Measurements from ENCODE around the gene HEATR5A. TPM values are rescaled to one million over a fixed set of nuclear protein-coding genes. Genes with fewer than 3 reads are reported as not detected.

The HEATR5A gene
- total and polyA plus RNA-seq, 2 of the 13 experiments (the other 11 are each of a cell fraction or from before 2014, with no cell fraction given), result 36.4 to 105 TPM

DNA sequence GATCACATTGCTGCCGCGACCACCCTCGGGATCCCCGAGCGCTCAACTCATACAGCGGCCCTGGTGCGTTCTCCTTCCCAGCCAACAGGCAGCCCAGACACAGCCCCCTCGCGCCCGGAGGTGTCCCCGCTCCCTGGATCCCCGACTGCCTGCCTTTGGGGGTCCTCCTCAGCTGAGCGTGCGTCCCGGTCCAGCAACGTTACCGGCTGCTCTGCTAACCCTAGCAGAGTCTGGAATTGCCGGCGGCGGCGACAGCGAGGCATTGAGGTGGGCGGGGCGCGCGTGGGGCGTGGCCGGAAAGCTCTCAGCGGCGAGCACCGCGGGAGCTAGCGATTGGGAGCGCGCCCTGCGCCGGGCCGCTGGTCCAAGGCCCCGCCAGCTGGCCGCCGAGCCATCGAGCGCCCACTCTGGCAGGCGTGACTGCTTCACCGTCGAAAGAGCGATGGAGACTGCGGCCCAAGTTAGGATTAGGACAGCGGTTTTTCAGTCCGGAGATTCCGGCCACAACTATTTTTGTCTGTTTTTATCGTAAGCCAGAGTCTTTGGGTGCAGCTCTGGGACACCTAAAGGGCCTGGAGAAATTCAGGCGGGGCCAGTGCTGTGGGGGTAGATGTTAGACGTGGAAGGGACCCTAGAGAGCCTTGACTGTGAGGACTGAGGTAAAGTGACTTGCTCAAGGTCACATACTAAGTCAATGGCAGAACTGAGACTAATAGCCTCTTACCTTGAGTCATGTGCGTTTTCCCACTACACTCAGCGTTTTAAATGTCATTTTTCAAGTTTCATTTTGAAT, at the start of gene HEATR5A (continued):
- TF ChIP-seq, protein P1, sequence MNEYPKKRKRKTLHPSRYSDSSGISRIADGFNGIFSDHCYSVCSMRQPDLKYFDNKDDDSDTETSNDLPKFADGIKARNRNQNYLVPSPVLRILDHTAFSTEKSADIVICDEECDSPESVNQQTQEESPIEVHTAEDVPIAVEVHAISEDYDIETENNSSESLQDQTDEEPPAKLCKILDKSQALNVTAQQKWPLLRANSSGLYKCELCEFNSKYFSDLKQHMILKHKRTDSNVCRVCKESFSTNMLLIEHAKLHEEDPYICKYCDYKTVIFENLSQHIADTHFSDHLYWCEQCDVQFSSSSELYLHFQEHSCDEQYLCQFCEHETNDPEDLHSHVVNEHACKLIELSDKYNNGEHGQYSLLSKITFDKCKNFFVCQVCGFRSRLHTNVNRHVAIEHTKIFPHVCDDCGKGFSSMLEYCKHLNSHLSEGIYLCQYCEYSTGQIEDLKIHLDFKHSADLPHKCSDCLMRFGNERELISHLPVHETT (CRISPR knock-in tag; conservative IDR thresholded peaks at IDR 0.05), result peak; percentile 97
- peak; percentile 97 for TF ChIP-seq SP5 (CRISPR knock-in tag; IDR thresholded peaks at IDR 0.05; ENCODE audit: borderline replicate concordance, low read depth)
- TF ChIP-seq, protein P2, sequence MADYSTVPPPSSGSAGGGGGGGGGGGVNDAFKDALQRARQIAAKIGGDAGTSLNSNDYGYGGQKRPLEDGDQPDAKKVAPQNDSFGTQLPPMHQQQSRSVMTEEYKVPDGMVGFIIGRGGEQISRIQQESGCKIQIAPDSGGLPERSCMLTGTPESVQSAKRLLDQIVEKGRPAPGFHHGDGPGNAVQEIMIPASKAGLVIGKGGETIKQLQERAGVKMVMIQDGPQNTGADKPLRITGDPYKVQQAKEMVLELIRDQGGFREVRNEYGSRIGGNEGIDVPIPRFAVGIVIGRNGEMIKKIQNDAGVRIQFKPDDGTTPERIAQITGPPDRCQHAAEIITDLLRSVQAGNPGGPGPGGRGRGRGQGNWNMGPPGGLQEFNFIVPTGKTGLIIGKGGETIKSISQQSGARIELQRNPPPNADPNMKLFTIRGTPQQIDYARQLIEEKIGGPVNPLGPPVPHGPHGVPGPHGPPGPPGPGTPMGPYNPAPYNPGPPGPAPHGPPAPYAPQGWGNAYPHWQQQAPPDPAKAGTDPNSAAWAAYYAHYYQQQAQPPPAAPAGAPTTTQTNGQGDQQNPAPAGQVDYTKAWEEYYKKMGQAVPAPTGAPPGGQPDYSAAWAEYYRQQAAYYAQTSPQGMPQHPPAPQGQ (CRISPR knock-in tag; IDR thresholded peaks at IDR 0.05; ENCODE audit: borderline replicate concordance), result peak; percentile 82; the same call in 1 of the 2 replicates
- peak; percentile 78; the same call in 1 of the 2 replicates for TF ChIP-seq ZNF460 (CRISPR knock-in tag; IDR thresholded peaks at IDR 0.05; ENCODE audit: borderline replicate concordance)
- TF ChIP-seq SRF (IDR thresholded peaks at IDR 0.05; ENCODE audit: low read depth, low read length), result peak; percentile 99
- TF ChIP-seq FOXA1 (IDR thresholded peaks at IDR 0.05), result no peak
- TF ChIP-seq FOXA1 (CRISPR knock-in tag; IDR thresholded peaks at IDR 0.05), result peak; percentile 54; the same call in 1 of the 2 replicates
- TF ChIP-seq ZNF709 (CRISPR knock-in tag; IDR thresholded peaks at IDR 0.05), result peak; percentile 99
- TF ChIP-seq MBD4 (IDR thresholded peaks at IDR 0.05; ENCODE audit: borderline replicate concordance, low read length), result no peak
- TF ChIP-seq, protein P3, sequence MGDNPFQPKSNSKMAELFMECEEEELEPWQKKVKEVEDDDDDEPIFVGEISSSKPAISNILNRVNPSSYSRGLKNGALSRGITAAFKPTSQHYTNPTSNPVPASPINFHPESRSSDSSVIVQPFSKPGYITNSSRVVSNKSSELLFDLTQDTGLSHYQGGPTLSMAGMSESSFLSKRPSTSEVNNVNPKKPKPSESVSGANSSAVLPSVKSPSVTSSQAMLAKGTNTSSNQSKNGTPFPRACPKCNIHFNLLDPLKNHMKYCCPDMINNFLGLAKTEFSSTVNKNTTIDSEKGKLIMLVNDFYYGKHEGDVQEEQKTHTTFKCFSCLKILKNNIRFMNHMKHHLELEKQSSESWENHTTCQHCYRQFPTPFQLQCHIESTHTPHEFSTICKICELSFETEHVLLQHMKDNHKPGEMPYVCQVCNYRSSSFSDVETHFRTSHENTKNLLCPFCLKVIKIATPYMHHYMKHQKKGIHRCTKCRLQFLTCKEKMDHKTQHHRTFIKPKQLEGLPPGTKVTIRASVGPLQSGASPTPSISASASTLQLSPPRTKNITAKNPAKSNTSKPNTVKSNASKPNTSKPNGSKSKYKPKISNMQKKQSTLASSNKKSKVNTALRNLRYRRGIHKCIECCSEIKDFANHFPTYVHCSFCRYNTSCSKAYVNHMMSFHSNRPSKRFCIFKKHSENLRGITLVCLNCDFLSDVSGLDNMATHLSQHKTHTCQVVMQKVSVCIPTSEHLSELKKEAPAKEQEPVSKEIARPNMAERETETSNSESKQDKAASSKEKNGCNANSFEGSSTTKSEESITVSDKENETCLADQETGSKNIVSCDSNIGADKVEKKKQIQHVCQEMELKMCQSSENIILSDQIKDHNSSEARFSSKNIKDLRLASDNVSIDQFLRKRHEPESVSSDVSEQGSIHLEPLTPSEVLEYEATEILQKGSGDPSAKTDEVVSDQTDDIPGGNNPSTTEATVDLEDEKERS (CRISPR knock-in tag; IDR thresholded peaks at IDR 0.05), result peak; percentile 74; the same call in 1 of the 2 replicates
- TF ChIP-seq, protein P4, sequence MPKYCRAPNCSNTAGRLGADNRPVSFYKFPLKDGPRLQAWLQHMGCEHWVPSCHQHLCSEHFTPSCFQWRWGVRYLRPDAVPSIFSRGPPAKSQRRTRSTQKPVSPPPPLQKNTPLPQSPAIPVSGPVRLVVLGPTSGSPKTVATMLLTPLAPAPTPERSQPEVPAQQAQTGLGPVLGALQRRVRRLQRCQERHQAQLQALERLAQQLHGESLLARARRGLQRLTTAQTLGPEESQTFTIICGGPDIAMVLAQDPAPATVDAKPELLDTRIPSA (CRISPR knock-in tag; IDR thresholded peaks at IDR 0.05; ENCODE audit: borderline replicate concordance), result peak; percentile 81
- peak; percentile 100 for TF ChIP-seq ZNF589 (CRISPR knock-in tag; conservative IDR thresholded peaks at IDR 0.05)
- TF ChIP-seq HNRNPL (IDR thresholded peaks at IDR 0.05; ENCODE audit: low read depth, low read length), result peak; percentile 76; the same call in 1 of the 2 replicates
- TF ChIP-seq, protein P5, sequence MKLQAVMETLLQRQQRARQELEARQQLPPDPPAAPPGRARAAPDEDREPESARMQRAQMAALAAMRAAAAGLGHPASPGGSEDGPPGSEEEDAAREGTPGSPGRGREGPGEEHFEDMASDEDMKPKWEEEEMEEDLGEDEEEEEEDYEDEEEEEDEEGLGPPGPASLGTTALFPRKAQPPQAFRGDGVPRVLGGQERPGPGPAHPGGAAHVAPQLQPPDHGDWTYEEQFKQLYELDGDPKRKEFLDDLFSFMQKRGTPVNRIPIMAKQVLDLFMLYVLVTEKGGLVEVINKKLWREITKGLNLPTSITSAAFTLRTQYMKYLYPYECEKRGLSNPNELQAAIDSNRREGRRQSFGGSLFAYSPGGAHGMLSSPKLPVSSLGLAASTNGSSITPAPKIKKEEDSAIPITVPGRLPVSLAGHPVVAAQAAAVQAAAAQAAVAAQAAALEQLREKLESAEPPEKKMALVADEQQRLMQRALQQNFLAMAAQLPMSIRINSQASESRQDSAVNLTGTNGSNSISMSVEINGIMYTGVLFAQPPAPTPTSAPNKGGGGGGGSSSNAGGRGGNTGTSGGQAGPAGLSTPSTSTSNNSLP (IDR thresholded peaks at IDR 0.05; ENCODE audit: low read depth, low read length), result peak; percentile 90; the same call in 1 of the 2 replicates
- no peak; the same call in 1 of the 2 replicates for TF ChIP-seq NR1H2 (CRISPR knock-in tag; IDR thresholded peaks at IDR 0.05; ENCODE audit: borderline replicate concordance, low read depth)
- peak; percentile 99 for TF ChIP-seq SMAD3 (CRISPR knock-in tag; IDR thresholded peaks at IDR 0.05)
- peak; percentile 98 for TF ChIP-seq SATB2 (CRISPR knock-in tag; IDR thresholded peaks at IDR 0.05)
- TF ChIP-seq, protein P6, sequence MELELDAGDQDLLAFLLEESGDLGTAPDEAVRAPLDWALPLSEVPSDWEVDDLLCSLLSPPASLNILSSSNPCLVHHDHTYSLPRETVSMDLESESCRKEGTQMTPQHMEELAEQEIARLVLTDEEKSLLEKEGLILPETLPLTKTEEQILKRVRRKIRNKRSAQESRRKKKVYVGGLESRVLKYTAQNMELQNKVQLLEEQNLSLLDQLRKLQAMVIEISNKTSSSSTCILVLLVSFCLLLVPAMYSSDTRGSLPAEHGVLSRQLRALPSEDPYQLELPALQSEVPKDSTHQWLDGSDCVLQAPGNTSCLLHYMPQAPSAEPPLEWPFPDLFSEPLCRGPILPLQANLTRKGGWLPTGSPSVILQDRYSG (CRISPR knock-in tag; IDR thresholded peaks at IDR 0.05), result peak; percentile 98
- TF ChIP-seq ZNF331 (CRISPR knock-in tag; IDR thresholded peaks at IDR 0.05), result peak; percentile 98
